Nephron progenitor cell (in vitro differentiated cells): ENCODE measurements around the gene TMEM158.

Experiments used
- DNase-seq: peaks from one replicate; pipeline ENCODE4 v3.0.0; 2021
- H3K27ac Mint-ChIP-seq: 2 replicates; pipeline ENCODE4 v1.8.0; 2021; ENCODE audit warnings: mild to moderate bottlenecking, moderate library complexity, mixed read lengths
- H3K27me3 Mint-ChIP-seq: 2 replicates; pipeline ENCODE4 v1.8.0; 2021; ENCODE audit warnings: mild to moderate bottlenecking, low read depth, mixed read lengths; ENCODE audit not compliant: poor library complexity
- H3K36me3 Mint-ChIP-seq: 2 replicates; pipeline ENCODE4 v1.8.0; 2021; ENCODE audit warnings: low read depth, mixed read lengths
- H3K4me1 Mint-ChIP-seq: 2 replicates; pipeline ENCODE4 v1.8.0; 2021; ENCODE audit warnings: mixed read lengths
- H3K4me3 Mint-ChIP-seq: 2 replicates; pipeline ENCODE4 v1.8.0; 2021; ENCODE audit warnings: mild to moderate bottlenecking, moderate library complexity, mixed read lengths
- H3K9me3 Mint-ChIP-seq: 2 replicates; pipeline ENCODE4 v1.8.0; 2021; ENCODE audit warnings: mild to moderate bottlenecking, moderate library complexity, mixed read lengths
- TF ChIP-seq, protein P1 (sequence below): fragments of 200-600 bp; sonication (generic); IDR thresholded peaks from 2 replicates; pipeline ENCODE4 v1.5.0; 2021; ENCODE audit warnings: antibody characterized with exemption

Gene TMEM158

DNA sequence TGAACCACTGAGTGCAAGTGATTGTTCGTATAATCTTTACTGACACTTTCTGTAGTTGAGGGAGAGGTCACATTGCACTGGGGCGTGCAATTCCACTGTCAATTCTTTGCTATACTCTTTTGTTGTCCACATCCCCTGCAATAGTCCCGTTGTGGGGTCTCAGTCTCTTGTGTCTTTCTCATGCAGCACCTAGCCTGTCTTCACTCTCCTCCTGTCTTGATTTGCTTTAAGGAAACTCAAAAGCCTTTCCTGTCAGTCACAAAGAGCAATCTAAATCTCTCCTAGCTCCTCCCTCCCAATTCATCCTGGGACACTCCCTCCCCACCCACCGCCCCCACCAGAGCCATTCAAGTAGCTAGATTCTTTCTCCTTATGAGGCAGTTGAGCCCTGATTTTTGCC lies 13.2 kb upstream of the TMEM158 start:
- no peaks in the 10 kb centered on the region for H3K36me3 Mint-ChIP-seq
- no peak for DNase-seq
- no peak overlapping the region for H3K4me3 Mint-ChIP-seq
- no peak overlapping the region for H3K27ac Mint-ChIP-seq
- TF ChIP-seq, protein P1, sequence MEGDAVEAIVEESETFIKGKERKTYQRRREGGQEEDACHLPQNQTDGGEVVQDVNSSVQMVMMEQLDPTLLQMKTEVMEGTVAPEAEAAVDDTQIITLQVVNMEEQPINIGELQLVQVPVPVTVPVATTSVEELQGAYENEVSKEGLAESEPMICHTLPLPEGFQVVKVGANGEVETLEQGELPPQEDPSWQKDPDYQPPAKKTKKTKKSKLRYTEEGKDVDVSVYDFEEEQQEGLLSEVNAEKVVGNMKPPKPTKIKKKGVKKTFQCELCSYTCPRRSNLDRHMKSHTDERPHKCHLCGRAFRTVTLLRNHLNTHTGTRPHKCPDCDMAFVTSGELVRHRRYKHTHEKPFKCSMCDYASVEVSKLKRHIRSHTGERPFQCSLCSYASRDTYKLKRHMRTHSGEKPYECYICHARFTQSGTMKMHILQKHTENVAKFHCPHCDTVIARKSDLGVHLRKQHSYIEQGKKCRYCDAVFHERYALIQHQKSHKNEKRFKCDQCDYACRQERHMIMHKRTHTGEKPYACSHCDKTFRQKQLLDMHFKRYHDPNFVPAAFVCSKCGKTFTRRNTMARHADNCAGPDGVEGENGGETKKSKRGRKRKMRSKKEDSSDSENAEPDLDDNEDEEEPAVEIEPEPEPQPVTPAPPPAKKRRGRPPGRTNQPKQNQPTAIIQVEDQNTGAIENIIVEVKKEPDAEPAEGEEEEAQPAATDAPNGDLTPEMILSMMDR, result no peak
- peaks cover 4% of the 10 kb centered on the region for H3K9me3 Mint-ChIP-seq
- peaks cover 31% of the 10 kb centered on the region for H3K27me3 Mint-ChIP-seq
- no peaks in the 10 kb centered on the region for H3K4me1 Mint-ChIP-seq

DNA sequence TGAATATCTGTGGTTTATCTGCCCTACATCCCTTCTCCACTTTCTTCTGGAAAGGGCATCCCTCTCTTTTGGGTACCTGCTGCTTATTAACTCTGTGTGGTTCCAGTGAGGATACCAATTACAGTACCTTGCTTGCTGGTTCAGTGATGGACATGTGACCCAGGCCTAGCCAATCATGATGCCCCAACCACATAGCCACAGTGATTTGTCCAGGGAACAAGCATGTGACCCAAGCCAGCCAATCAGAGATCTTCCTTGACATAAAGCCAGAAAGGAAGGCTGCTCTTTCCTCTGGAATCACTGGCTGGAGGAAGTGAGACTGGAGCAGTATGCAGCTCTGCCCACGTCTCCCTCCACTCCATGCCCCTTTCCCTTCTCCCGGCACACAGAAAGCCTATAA lies 10.9 kb upstream of the TMEM158 start:
- TF ChIP-seq, protein P1, result no peak
- peaks cover 4% of the 10 kb centered on the region for H3K9me3 Mint-ChIP-seq
- no peak overlapping the region for H3K4me3 Mint-ChIP-seq
- DNase-seq, result no peak
- H3K36me3 Mint-ChIP-seq, result no peaks in the 10 kb centered on the region
- H3K4me1 Mint-ChIP-seq, result no peaks in the 10 kb centered on the region
- H3K27me3 Mint-ChIP-seq, result peaks cover 29% of the 10 kb centered on the region
- no peak overlapping the region for H3K27ac Mint-ChIP-seq

DNA sequence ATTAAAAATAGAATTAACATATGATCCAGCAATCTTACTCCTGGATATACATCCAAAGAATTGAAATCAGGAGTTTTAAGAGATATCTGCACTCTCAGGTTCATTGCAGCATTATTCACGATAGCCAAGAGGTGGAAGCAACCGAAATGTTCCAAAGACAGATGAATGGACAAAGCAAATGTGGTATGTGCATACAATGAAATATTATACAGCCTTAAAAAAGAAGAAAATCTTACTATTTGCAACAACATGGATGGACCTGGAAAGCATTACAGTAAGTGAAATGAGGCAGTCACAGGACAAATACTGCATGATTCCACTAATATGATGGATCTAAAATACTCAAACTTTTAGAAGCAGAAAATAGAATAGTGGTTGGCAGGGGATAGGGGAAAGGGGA lies 9.3 kb upstream of the TMEM158 start:
- DNase-seq, result no peak
- H3K4me3 Mint-ChIP-seq, result no peak overlapping the region
- TF ChIP-seq, protein P1, result no peak
- H3K9me3 Mint-ChIP-seq, result peaks cover 4% of the 10 kb centered on the region
- no peaks in the 10 kb centered on the region for H3K4me1 Mint-ChIP-seq
- no peaks in the 10 kb centered on the region for H3K36me3 Mint-ChIP-seq
- peaks cover 39% of the 10 kb centered on the region for H3K27me3 Mint-ChIP-seq
- no peak overlapping the region for H3K27ac Mint-ChIP-seq

DNA sequence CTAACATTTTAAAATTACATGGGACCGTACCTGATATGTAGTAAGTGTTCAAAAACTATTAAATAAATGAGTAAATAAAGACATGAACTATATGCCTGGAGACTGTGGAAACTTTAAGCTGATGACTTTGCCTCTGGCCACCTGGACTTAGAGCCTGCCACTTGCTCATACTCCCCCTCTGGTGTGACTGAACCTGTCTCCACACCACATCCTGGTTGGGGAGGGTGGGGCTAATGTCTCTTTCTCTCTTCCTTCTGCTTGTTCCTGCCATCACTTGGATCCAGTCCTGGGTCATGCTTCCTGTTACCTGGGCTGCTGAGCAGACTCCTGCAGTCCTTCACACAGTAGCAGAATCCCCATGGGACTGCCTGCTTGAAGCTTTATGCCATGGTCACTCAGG lies 8.2 kb upstream of the TMEM158 start:
- DNase-seq, result no peak
- Mint-ChIP-seq H3K4me1 (no peaks in the 10 kb centered on the region), H3K27me3 (peaks cover 47% of the 10 kb centered on the region), H3K4me3 (no peak overlapping the region), H3K36me3 (no peaks in the 10 kb centered on the region), H3K9me3 (peaks cover 4% of the 10 kb centered on the region), H3K27ac (no peak overlapping the region)
- TF ChIP-seq, protein P1, result no peak

DNA sequence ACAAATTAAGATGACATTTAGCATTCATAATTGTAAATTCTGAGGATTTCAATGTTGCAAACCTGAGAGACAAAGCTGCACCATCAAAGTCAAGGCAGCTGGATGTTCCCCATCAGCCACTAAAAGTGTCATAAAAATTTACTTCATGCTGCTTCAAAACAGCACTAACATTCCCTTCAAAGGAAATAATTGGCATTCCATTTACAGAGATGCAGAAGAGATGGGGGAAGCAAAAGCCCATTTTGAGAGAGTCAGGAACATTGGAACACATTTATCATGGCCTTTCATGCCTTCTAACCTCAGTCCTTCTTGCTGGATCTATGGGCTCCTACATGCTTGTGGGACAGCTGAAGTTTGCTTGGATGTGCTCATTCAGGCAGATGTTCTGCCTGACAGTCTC lies 6.4 kb upstream of the TMEM158 start:
- H3K27me3 Mint-ChIP-seq, result peaks cover 63% of the 10 kb centered on the region
- H3K36me3 Mint-ChIP-seq, result no peaks in the 10 kb centered on the region
- no peaks in the 10 kb centered on the region for H3K4me1 Mint-ChIP-seq
- TF ChIP-seq, protein P1, result no peak
- peaks cover 4% of the 10 kb centered on the region for H3K9me3 Mint-ChIP-seq
- no peak overlapping the region for H3K4me3 Mint-ChIP-seq
- DNase-seq, result no peak
- no peak overlapping the region for H3K27ac Mint-ChIP-seq

DNA sequence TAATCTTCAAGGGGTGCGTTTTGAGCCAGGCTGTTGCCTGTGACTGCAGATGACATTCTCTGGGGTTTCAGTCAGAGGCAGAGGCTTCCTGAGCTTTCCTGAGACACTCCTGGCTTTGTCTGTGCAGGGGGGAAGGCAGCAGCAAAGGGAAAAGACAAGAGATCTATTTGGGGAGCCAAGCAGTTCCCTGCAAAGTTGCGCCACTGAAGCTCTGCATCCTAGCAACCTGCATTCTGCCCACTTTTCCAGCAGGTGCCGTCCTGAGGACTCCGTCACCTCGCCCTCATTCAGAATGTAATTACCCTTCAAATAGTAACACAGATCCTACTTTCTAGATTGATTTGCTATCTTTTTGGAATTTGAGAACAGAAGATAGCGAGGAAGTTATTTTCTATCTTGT lies 1.9 kb upstream of the TMEM158 start:
- no peak overlapping the region for H3K27ac Mint-ChIP-seq
- peaks cover 15% of the 10 kb centered on the region for H3K4me1 Mint-ChIP-seq
- no peak for DNase-seq
- H3K36me3 Mint-ChIP-seq, result no peaks in the 10 kb centered on the region
- TF ChIP-seq, protein P1, result no peak
- peaks cover 74% of the 10 kb centered on the region for H3K27me3 Mint-ChIP-seq
- H3K4me3 Mint-ChIP-seq, result peak overlapping the region; percentile 77
- H3K9me3 Mint-ChIP-seq, result no peaks in the 10 kb centered on the region
